K562 (cell line): ENCODE results near the gene CCDC178. TPM values are rescaled to one million over a fixed set of nuclear protein-coding genes. Genes with fewer than 3 reads are reported as not detected.

Experiments used
- CBFB ChIP-seq: sonication (generic); formaldehyde crosslinking; IDR thresholded peaks from 2 replicates; pipeline ENCODE4 v1.4.0; 2020; ENCODE audit warnings: mild to moderate bottlenecking, missing genetic modification reagents
- CREB5 ChIP-seq: fragments of 250-450 bp; sonication (Bioruptor Pico); IDR thresholded peaks from 2 replicates; pipeline ENCODE4 v1.5.0; 2020; ENCODE audit warnings: mild to moderate bottlenecking
- E2F8 ChIP-seq: fragments of 450-650 bp; IDR thresholded peaks from 2 replicates; pipeline ENCODE4 v1.7.1; 2018; ENCODE audit warnings: mild to moderate bottlenecking, low read depth; ENCODE audit not compliant: partially characterized antibody
- HDAC2 ChIP-seq: fragments of 450-650 bp; IDR thresholded peaks from 2 replicates; pipeline ENCODE4 v1.6.1; 2016; ENCODE audit warnings: mild to moderate bottlenecking
- HLTF ChIP-seq: fragments of 450-650 bp; IDR thresholded peaks from 2 replicates; pipeline ENCODE4 v1.6.1; 2016
- HOXB6 ChIP-seq: fragments of 250-450 bp; sonication (Bioruptor Pico); IDR thresholded peaks from 2 replicates; pipeline ENCODE4 v1.5.1; 2022; ENCODE audit warnings: mild to moderate bottlenecking, borderline replicate concordance
- TARDBP ChIP-seq: fragments of 450-650 bp; IDR thresholded peaks from 2 replicates; pipeline ENCODE4 v1.6.1; 2016
- ZBTB9 ChIP-seq: fragments of 450-650 bp; formaldehyde crosslinking; IDR thresholded peaks from 2 replicates; pipeline ENCODE4 v1.4.0; 2020; ENCODE audit warnings: mild to moderate bottlenecking, moderate library complexity
- ZNF165 ChIP-seq: fragments of 250-450 bp; sonication (Bioruptor Pico); IDR thresholded peaks from 2 replicates; pipeline ENCODE4 v1.4.0; 2020; ENCODE audit warnings: borderline replicate concordance
- polyA plus RNA-seq, 8 experiments: library from polyadenylated mRNA; depleted of rRNA in 4 of 8; stranded (reverse) in 5 of 8; unstranded in 3 of 8; fragments of >200 nt; fragmentation: Nextera tagmentation in 2 of 8; fragmentation: Illumina TruSeq in 1 of 8; extraction: Ambion mirVana in 2 of 8; extraction: Trizol in 1 of 8; gene quantifications; 2 replicates each; pipeline versions ENCODE4 v1.2.1 to v1.2.3, GENCODE V29; 2011 to 2014; ENCODE audit warnings: inconsistent platforms in 1 of 8, missing spikeins in 1 of 8
- total RNA-seq, 7 experiments: library from RNA; depleted of rRNA in 6 of 7; stranded (reverse); fragments of >200 nt in 6 of 7; fragmentation: Illumina TruSeq in 2 of 7; extraction: Trizol in 2 of 7; gene quantifications; 2 replicates each; pipeline versions ENCODE4 v1.2.1 to v1.2.3, GENCODE V29; 2011 to 2021; ENCODE audit warnings: low replicate concordance in 1 of 7

The CCDC178 gene
- total and polyA plus RNA-seq, 9 of the 15 experiments (the other 6 are each of a cell fraction or from before 2014, with no cell fraction given) = 0.12 to 0.47 (median 0.15) TPM; not detected in 6

- TF ChIP-seq ZBTB9 (CRISPR knock-in tag) (no peak), HDAC2 (no peak), TARDBP (no peak), HLTF (no peak), CREB5 (CRISPR knock-in tag) (no peak), CBFB (CRISPR knock-in tag) (no peak), E2F8 (no peak), ZNF165 (CRISPR knock-in tag) (no peak), HOXB6 (CRISPR knock-in tag) (no peak)
These were observed 228.2 kb downstream of the CCDC178 start (continued) for GRCh38 chr18:33212363-33212762.
